ENCODE data around the gene CIAO2A.
A peak's percentile ranks its signal among the peaks of the same experiment; 100 is the strongest.

The CIAO2A gene

DNA sequence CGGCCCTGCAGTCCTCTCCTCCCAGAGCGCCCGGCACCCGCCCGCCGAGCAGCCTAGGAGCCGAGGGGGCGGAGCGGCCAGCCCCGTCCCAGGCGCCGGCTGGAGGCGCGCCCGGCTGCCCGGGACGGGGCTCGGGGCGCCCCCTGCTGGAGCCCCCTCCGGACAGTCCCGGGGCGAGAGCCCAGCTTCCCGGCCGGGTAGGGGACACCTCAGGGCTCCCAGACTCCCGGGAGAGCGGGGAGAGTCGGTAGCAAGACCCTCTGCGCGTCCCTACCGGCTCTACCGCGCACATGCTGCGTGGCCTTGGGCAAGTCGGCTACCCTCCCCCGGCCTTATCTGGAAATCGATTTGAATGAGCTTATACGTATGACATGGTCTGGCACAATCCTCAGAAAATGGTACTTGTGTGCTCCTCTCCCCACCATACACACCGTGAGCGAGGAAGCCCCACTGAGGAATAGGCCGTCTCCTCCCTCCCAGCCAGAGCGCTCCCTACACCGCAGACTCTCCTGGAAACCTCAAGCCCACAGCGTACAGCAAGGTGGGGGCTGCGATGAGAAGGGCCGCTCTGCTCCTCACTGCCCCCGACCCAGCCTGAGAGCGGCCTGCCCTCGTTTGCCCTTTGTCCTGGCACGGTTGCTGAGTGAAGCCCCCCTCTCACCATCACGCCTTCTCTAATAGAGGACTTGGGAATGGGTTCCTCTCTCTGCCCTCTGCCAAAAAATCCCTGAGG is 47.1 kb downstream of the CIAO2A start, which contains the start of gene DAPK2:
TSS of gene DAPK2 (minus strand) at position 65 of the 733 bp plus-strand sequence. CDS start 6,224 bp downstream, outside the sequence.
- DNase-seq = peak; percentile 35 to 96 (median 66)
- intact Hi-C loops (cut with DNase I) = loop anchor here (1.0 to 5.0 kb wide), 2 partner anchors 39 to 101 kb away; no protein-coding TSS in a partner anchor

- intact Hi-C loops (cut with DNase I) = loop anchor here (1.0 to 5.0 kb wide), 2 partner anchors 39 to 101 kb away; no protein-coding TSS in a partner anchor
- DNase-seq = peak in 2 of 10 donors; percentile 34 to 41
These were observed 47.7 kb downstream of the CIAO2A start for GRCh38 chr15:64045774-64046420.

DNA sequence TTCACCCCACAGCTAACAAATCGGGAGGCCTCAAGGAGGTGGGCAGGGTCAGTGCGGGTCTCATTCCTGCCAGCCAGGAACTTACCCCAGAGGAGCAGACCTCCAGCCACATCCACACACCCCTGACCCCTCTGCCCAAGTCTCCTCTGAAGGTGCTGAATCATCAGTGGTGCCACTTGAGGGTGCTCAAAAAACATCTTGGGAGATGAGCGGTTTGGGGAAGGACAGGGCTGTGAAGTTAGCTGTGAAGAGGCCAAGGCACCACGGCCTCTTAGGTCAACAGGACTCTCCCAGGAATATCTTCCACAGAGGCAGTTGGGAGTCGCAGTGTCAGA is 48.6 kb downstream of the CIAO2A start:
- intact Hi-C loops (cut with DNase I) = loop anchor here (5.0 kb wide), 1 partner anchor 38 kb away; no protein-coding TSS in a partner anchor

DNA sequence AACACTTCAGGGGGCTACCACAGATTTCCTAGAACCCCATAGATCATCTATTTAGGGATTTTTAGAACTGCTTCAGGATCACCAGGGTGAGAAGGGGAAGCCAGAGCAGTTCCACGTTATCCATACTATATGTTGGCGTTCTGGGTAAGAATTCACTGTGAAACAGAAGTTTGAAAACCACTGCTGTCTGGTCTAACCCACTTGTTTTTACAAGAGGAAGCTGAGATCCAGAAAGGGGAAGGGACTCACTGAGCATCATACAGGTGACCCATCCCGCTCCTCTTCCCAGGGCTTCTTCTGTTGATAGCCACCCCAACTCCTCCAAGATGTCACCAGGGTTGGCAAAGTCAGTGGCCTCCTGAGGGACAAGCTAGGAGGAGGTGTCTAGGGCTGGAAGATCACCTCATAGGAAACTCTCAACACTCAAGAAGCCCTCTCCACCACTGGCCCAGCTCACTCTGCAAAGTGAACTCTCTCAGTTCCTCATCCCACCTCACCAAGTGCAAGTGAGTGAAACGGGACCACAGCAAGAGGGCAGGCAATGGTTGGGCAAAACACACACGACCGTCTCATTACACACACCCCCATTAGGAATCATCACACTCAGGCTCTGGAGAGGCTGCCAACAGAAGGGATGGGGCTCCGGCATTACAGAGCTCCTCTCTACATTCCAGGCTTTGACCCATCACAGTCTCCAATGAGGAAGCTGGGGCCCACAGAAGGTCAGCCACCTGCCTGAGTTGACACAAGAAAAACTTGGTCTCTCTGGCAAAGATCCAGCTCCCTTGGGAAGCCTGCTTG is 49.1 kb downstream of the CIAO2A start:
- intact Hi-C loops (cut with DNase I) = loop anchor here (5.0 kb wide), 2 partner anchors 37 to 152 kb away; no protein-coding TSS in a partner anchor
- DNase-seq = no peak

More for the DNA sequence above, 48.6 kb downstream of the CIAO2A start:
- no peak for DNase-seq

GRCh38 chr15:64038878-64039610 is 54.6 kb downstream of the CIAO2A start:
- no peak for DNase-seq
- intact Hi-C loops (cut with DNase I) = no loop called here

DNA sequence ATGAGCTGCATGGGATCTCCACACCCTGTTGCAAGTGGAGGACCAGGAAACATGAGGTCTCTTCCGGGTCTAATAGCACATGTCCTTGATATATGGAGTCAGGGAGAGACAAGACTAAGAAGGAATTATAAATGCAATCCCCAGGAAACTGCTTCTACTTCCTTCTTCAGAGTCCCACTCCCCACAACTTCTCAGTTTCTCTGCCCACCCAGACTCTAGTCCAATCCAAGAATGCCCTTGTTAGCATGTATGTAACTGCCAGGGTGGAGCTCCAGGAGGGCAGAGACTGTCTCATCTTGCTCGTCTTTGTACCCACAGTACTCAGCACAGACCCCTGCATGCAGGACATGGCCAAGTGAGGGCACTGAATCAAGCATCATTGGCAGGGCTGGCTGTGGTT is 55.7 kb downstream of the CIAO2A start:
- DNase-seq = no peak
- intact Hi-C loops (cut with DNase I) = no loop called here

DNA sequence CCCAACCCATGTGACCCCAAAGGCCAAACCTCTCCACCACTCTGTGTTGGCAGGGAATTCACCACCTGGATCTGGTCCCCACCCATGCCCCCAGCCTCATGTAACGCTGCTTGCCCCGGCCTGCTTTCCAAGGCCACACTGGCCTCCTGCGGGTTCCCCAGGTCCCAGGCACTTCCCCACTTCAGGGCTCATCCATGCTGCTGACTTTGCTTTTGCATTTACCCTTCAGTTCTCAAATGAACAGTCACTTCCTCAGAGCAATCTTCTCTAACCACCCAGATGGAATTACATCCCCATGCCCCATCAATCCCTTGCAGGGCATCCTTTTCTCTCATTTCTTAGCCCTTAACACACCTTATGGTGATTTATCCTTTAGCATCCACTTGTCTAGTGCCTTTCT is 56.5 kb downstream of the CIAO2A start:
- intact Hi-C loops (cut with DNase I) = no loop called here
- no peak for DNase-seq

GRCh38 chr15:64035525-64035924 is 58.1 kb downstream of the CIAO2A start:
- no peak for DNase-seq
- intact Hi-C loops (cut with DNase I) = no loop called here

DNA sequence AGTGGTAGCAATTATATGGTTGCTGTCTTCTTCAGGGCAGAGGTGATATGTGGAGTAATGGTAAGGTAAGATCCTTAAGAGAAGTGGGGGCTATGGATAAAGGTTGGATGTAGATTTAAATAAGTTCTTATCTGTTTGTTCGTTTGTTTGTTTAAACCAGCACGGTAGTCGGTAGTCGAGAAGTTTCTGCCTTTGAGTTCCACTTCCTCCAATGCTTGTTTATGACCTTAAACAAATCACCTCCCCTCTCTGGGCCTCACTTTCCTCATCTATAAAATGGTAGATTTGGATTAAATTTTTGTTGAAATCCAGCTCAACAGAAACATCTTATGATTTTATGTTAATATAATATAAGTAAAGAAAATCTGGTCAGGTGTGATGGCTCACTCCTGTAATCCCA is 59.1 kb downstream of the CIAO2A start:
- intact Hi-C loops (cut with DNase I) = no loop called here
- DNase-seq = no peak

DNA sequence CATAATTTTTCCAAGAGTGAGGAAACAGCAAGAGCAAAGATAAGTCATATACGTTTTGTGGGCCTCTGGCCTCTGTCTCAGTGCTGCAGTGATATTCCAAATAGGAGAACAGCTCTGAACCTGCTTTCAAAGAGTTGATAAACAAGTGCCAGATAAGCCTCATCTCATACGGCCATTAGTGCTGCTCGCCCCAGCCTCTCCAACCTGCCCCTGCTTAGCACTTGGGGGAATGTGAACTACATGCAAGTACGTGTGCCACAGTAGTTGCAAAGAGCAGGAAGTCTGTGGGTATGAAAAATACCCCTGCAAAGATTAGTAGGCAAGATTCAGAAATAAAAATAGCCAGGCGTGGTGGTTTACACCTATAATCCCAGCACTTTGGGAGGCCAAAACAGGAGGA is 61.3 kb downstream of the CIAO2A start:
- intact Hi-C loops (cut with DNase I) = no loop called here
- no peak for DNase-seq

DNA sequence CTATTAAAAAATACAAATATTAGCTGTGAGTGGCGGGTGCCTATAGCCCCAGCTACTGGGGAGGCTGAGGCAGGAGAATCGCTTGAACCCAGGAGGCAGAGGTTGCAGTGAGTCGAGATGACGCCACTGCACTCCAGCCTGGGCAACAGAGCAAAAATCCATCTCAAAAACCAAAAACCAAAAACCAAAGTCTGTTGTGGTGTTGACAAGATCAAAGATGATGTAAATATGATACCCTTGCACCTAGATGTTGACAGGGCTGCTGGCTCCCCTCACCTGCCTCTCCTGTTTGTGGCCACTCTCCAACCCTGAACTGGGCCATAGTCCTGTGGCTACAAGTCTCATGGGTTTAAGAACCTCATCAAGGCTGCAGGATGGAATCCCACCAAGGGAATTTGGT is 63.5 kb downstream of the CIAO2A start:
- intact Hi-C loops (cut with DNase I) = no loop called here
- no peak for DNase-seq

- no peak for DNase-seq
- intact Hi-C loops (cut with DNase I) = no loop called here
These were observed 64.0 kb downstream of the CIAO2A start for GRCh38 chr15:64029633-64030032.

GRCh38 chr15:64029110-64029509 is 64.5 kb downstream of the CIAO2A start:
- DNase-seq = peak in 8 of 10 donors; percentile 47 to 94 (median 66)
- intact Hi-C loops (cut with DNase I) = no loop called here

GRCh38 chr15:64026591-64026990 is 67.0 kb downstream of the CIAO2A start:
- no peak for DNase-seq
- intact Hi-C loops (cut with DNase I) = no loop called here

DNA sequence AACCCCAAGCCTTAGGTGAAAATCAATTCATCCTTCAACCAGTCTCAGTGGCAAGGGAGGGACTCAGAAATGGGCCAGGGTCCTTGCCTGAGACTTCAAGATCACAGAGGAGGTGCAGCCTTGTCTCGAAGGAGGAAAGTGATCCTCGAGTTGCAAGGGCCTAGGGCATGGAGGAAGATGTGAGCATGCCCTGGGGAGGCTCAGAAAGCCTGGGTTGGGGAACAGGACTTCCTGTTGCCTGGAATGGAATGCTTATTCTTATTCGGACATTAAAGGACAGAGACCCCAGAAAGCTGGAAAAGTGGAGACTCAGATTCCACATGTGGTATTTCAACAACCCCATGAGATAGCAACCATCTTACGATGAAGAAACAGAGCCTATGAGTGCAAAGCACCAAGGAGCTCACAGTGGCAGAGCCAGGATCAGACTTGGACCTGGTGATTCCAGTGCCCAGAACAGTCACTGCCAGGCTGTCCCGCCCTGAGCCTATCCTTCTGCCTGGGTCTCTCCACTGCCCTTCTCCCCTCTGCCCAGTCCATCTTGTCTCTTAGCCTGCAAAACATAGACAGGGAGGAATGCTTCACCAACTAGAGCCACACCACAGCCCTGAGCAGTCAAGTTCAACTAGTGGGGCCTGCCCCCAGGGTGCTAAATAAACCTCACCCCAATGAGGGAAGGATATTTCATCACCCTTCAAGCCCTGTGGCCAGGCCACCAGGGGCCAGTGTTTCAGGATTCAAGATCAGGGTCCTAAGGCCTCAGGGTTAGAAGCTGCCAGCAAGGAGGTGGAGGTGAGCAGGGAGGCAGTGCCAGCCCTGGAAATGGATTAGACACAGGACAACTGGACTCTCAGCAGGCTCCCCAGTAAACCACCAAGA is 69.2 kb downstream of the CIAO2A start:
- no peak for DNase-seq
- intact Hi-C loops (cut with DNase I) = no loop called here

GRCh38 chr15:64023220-64023619 is 70.4 kb downstream of the CIAO2A start:
- intact Hi-C loops (cut with DNase I) = no loop called here
- no peak for DNase-seq

DNA sequence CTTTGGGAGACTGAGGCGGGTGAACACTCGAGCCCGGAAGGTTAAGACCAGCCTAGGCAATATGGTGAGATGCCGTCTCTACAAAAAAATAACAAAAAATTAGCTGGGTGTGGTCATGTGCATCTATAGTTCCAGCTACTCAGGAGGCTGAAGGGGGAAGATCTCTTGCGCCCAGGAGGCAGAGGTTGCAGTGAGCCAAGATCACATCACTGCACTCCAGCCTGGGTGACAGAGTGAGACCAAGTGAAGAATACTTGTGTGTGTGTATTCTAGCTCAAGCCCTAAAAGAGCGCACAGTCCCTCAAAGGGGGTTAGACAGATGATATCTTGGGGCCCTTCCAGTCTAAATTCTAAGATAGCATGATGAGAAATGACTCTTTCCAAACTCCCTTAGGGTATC is 71.1 kb downstream of the CIAO2A start:
- intact Hi-C loops (cut with DNase I) = no loop called here
- DNase-seq = no peak
